ENCODE data around the gene PXMP4.

GRCh38 chr20:33729101-33729500 is 9.0 kb upstream of the PXMP4 start:
- no peak for TF ChIP-seq CTCF (IDR thresholded peaks at IDR 0.05)
- no peak for TF ChIP-seq POLR2AphosphoS5 (IDR thresholded peaks at IDR 0.05)
- TF ChIP-seq POLR2A (IDR thresholded peaks at IDR 0.05) = no peak
